KMS-11 (cell line): ENCODE data around the gene CRB1.

Experiments
- H2AFZ ChIP-seq: fragments of 200-600 bp; sonication (generic); 2 replicates; pipeline ENCODE4 v1.6.1; 2016; ENCODE audit warnings: antibody characterized with exemption, mixed run types, low read depth
- H3K27ac ChIP-seq: fragments of 200-600 bp; sonication (generic); 2 replicates; pipeline ENCODE4 v1.6.1; 2016; ENCODE audit warnings: mild to moderate bottlenecking, mixed run types
- H3K27me3 ChIP-seq: fragments of 200-600 bp; sonication (generic); 2 replicates; pipeline ENCODE4 v1.6.1; 2017; ENCODE audit warnings: mild to moderate bottlenecking, low read depth, mixed run types, moderate library complexity; ENCODE audit not compliant: insufficient read depth
- H3K36me3 ChIP-seq: fragments of 200-600 bp; sonication (generic); 2 replicates; pipeline ENCODE4 v1.6.1; 2017; ENCODE audit warnings: mild to moderate bottlenecking, mixed run types; ENCODE audit not compliant: insufficient read depth
- H3K4me1 ChIP-seq: fragments of 200-600 bp; sonication (generic); 2 replicates; pipeline ENCODE4 v1.6.1; 2016; ENCODE audit warnings: mild to moderate bottlenecking, low read depth, mixed run types; ENCODE audit not compliant: poor library complexity, severe bottlenecking
- H3K4me2 ChIP-seq: fragments of 200-600 bp; sonication (generic); 2 replicates; pipeline ENCODE4 v1.7.0; 2016; ENCODE audit warnings: mild to moderate bottlenecking, mixed run types
- H3K4me3 ChIP-seq: fragments of 200-600 bp; sonication (generic); IDR thresholded peaks from 2 replicates; pipeline ENCODE4 v1.6.1; 2017; ENCODE audit warnings: low read depth, low read length, mixed read lengths; ENCODE audit not compliant: insufficient read depth
- H3K79me2 ChIP-seq: fragments of 200-600 bp; sonication (generic); 2 replicates; pipeline ENCODE4 v1.6.1; 2016; ENCODE audit warnings: low read depth, mixed run types; ENCODE audit not compliant: insufficient read depth
- H3K9ac ChIP-seq: fragments of 200-600 bp; sonication (generic); 2 replicates; pipeline ENCODE4 v1.6.1; 2016; ENCODE audit warnings: mild to moderate bottlenecking, mixed run types
- H4K20me1 ChIP-seq: fragments of 200-600 bp; sonication (generic); 2 replicates; pipeline ENCODE4 v1.6.1; 2016; ENCODE audit warnings: mild to moderate bottlenecking, mixed run types; ENCODE audit not compliant: insufficient read depth
- TF ChIP-seq, protein P1 (sequence below): fragments of 200-600 bp; sonication (generic); conservative IDR thresholded peaks from 2 replicates; pipeline ENCODE4 v1.6.1; 2017; ENCODE audit warnings: low read depth, mild to moderate bottlenecking, antibody characterized with exemption, low read length, moderate library complexity, mixed read lengths

CRB1 gene

DNA sequence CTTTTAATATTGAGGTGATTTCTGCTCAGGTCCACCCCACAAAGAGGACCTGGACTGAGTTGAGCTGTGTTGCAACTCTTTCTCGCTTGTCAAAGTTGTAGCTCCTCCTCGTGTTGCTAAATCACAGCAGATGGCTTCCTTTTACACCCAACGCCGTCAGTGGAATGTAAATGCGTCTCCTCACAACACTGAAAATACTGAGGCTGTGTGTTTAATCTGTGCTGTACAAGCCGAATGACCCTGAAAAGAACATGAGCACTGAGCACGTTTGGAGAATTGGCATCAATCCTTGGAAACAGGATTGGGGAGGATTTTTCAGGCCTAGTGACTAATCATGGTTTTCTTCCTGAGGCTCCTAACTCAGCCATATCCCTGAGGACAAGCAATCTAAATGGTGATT, 196.0 kb downstream of the CRB1 start:
- H3K4me1 ChIP-seq: peaks cover 7% of the 10 kb centered on the region
- H3K27ac ChIP-seq: no peak overlapping the region
- no peak overlapping the region for H3K4me2 ChIP-seq
- TF ChIP-seq, protein P1, sequence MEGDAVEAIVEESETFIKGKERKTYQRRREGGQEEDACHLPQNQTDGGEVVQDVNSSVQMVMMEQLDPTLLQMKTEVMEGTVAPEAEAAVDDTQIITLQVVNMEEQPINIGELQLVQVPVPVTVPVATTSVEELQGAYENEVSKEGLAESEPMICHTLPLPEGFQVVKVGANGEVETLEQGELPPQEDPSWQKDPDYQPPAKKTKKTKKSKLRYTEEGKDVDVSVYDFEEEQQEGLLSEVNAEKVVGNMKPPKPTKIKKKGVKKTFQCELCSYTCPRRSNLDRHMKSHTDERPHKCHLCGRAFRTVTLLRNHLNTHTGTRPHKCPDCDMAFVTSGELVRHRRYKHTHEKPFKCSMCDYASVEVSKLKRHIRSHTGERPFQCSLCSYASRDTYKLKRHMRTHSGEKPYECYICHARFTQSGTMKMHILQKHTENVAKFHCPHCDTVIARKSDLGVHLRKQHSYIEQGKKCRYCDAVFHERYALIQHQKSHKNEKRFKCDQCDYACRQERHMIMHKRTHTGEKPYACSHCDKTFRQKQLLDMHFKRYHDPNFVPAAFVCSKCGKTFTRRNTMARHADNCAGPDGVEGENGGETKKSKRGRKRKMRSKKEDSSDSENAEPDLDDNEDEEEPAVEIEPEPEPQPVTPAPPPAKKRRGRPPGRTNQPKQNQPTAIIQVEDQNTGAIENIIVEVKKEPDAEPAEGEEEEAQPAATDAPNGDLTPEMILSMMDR: no peak
- H3K36me3 ChIP-seq: no peaks in the 10 kb centered on the region
- H4K20me1 ChIP-seq: no peaks in the 10 kb centered on the region
- no peaks in the 10 kb centered on the region for H3K79me2 ChIP-seq
- H3K4me3 ChIP-seq: no peak overlapping the region
- no peak overlapping the region for H2AFZ ChIP-seq
- no peaks in the 10 kb centered on the region for H3K27me3 ChIP-seq
- no peak overlapping the region for H3K9ac ChIP-seq

DNA sequence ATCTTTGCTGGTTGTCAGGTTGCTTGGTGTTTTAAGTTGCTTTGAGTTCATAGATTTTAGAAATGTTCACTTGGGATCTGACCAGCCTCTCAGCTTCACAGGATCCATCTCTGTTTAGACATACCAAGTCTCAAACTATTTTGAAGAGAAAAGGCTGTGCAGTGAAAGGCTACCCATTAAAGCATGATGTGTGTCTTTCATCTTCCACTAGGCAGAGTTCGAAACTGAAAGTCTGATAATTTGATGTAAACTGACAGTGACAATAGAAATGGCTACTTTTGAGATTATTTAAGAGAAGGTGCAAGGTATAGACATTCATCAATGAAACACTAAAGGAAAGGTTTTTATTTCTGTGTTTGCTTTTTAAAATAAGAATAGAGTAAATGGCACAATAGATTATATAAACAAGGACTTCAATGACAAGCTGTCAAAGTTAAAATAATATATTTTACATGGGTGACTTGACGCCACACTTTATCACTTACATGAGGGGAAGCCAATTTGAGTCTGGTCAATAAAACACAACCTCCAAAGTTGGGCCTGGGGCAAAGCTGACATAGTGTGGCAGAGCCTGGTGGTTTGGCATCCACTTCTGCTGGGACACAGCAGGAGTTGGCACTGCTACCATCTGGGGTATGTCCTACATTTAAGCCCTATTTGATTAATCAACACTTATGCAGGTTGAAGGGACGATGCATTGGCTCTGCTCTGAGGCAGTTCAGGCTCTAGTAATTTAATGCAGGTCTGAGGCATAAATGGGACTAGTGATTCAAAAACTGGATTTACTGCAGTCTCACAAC, 197.7 kb downstream of the CRB1 start:
- no peaks in the 10 kb centered on the region for H4K20me1 ChIP-seq
- H3K36me3 ChIP-seq: no peaks in the 10 kb centered on the region
- H3K79me2 ChIP-seq: no peaks in the 10 kb centered on the region
- peaks cover 7% of the 10 kb centered on the region for H3K4me1 ChIP-seq
- no peak overlapping the region for H3K9ac ChIP-seq
- no peaks in the 10 kb centered on the region for H3K27me3 ChIP-seq
- H2AFZ ChIP-seq: no peak overlapping the region
- H3K4me3 ChIP-seq: no peak overlapping the region
- no peak overlapping the region; the same call in none of the 2 replicates for H3K4me2 ChIP-seq
- TF ChIP-seq, protein P1: no peak
- no peak overlapping the region for H3K27ac ChIP-seq

DNA sequence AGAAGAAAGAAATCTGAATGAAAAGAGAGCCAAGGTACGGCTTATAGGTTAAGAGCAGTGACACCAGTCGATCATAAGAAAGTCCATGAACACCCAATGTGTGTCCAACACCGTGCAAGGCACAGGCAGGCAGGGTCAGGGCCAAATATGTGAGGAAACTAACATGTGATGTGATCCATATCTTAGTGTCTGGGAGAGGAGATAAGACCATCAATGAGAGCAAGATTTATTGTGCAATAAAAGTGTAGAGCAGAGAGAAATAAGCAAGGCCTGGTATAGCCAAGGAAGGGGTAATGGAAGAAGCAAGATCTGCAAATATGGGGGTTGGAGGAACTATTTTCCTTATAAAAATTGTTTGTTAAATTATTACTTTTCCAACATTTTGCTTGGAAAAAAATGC, 198.8 kb downstream of the CRB1 start:
- Histone ChIP-seq H2AFZ (no peak overlapping the region), H4K20me1 (no peaks in the 10 kb centered on the region), H3K27me3 (no peaks in the 10 kb centered on the region), H3K4me2 (no peak overlapping the region), H3K4me1 (peaks cover 7% of the 10 kb centered on the region), H3K36me3 (no peaks in the 10 kb centered on the region), H3K79me2 (no peaks in the 10 kb centered on the region), H3K27ac (no peak overlapping the region), H3K4me3 (no peak overlapping the region), H3K9ac (no peak overlapping the region)
- TF ChIP-seq, protein P1: no peak

DNA sequence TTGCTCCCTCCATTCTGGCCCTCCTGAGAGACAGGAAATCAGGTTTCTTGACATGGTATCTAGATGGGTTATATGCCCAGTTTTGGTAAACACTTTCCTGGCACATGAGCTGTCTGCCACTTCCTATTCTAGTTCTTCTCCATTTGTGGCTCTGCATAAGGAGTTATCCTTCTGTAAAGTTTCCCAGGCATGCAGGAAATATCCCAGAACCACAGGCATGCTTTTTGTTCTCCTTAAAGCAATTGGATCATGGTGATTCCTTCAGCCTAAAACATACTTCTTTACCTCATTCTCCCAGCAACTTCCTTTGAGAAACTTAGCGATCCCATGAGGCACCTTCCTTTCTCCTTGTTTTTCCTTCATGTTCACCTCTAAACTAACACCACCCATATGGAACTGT, 199.8 kb downstream of the CRB1 start:
- TF ChIP-seq, protein P1: no peak
- Histone ChIP-seq H3K4me2 (no peak overlapping the region), H3K27ac (no peak overlapping the region), H3K27me3 (no peaks in the 10 kb centered on the region), H3K9ac (no peak overlapping the region), H3K4me1 (peaks cover 7% of the 10 kb centered on the region), H3K4me3 (no peak overlapping the region), H2AFZ (no peak overlapping the region), H3K36me3 (no peaks in the 10 kb centered on the region), H3K79me2 (no peaks in the 10 kb centered on the region), H4K20me1 (no peaks in the 10 kb centered on the region)
